Measurements from ENCODE around the gene POR. TPM values are rescaled to one million over a fixed set of nuclear protein-coding genes. Genes with fewer than 3 reads are reported as not detected.

The POR gene
- total RNA-seq, 1 donor from 2014 or later, result 59.0 TPM

- no peak for DNase-seq
Observed at GRCh38 chr7:75979759-75980429, 64.9 kb downstream of the POR start.

GRCh38 chr7:75980430-75981202 is 65.7 kb downstream of the POR start:
- DNase-seq, result no peak

DNA sequence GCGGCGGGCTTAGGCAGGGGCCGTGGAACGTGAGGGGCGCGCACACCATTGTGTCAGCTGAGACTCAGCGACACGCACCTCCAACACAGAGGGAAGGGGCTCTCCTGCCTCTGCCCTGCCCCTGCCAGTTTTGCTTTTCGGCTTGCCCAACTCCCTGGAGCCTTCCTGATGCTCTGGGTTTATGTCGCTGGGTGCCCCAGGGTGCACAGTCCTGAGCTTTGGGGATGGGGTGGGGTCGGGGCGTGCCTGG is 66.2 kb downstream of the POR start:
- DNase-seq, result no peak

DNA sequence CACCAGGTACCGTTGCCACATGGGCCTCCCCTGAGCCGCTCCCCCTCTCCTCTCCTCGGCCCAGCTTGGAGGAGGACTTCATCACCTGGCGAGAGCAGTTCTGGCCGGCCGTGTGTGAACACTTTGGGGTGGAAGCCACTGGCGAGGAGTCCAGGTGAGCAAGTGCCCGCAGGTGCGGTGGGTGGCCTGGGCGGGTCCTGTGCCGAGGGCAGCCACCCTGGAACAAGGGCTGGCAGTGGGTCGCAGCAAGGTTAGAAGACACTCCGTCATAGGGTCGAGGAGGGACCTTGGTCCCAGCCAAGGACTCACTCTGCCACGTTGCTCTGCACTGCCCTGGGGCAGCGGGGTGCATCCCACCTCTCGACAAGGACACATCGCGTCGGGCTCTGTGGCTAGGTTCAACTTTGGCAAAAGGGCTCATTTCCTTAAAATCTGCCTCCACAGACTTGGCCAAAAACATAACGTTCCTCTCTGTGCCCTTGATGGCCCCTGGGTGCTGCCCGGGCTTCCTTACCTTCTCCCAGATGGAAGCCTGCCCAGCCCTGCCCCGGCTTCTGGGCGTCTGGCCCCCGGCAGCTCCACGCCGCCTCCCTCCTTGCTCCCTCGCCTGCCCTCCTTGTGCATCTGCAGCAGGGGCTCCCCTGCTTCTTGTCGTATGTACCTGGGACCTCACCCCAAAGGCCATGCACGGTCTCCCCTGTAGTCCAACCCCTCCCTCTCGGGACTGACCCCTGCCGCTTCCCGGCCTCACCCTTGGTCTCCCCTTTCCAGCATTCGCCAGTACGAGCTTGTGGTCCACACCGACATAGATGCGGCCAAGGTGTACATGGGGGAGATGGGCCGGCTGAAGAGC is 66.7 kb downstream of the POR start:
- no peak for DNase-seq

GRCh38 chr7:75982306-75983064 is 67.5 kb downstream of the POR start:
- no peak for DNase-seq

DNA sequence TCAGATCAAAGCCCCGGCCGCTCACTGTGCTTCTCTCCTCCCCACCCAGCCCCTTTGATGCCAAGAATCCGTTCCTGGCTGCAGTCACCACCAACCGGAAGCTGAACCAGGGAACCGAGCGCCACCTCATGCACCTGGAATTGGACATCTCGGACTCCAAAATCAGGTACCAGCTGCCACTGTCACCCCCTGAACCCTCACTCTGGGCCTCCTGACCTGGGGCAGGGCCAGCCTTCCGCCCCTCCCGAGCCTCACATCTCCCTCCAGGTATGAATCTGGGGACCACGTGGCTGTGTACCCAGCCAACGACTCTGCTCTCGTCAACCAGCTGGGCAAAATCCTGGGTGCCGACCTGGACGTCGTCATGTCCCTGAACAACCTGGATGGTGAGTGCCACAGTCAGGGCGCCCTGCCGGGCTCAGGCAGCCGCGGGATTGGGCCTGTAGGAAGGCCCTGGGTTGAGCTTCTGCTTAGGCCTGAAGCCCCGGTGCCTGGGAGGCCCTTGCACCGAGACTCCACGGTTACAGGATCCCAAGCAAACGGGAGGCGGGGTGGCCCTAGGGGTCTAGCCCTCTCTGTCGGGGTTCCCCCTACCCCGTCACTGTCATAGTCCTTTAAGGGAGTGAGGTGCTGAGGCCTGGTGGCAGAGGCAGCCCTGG is 68.6 kb downstream of the POR start:
- DNase-seq, result no peak

DNA sequence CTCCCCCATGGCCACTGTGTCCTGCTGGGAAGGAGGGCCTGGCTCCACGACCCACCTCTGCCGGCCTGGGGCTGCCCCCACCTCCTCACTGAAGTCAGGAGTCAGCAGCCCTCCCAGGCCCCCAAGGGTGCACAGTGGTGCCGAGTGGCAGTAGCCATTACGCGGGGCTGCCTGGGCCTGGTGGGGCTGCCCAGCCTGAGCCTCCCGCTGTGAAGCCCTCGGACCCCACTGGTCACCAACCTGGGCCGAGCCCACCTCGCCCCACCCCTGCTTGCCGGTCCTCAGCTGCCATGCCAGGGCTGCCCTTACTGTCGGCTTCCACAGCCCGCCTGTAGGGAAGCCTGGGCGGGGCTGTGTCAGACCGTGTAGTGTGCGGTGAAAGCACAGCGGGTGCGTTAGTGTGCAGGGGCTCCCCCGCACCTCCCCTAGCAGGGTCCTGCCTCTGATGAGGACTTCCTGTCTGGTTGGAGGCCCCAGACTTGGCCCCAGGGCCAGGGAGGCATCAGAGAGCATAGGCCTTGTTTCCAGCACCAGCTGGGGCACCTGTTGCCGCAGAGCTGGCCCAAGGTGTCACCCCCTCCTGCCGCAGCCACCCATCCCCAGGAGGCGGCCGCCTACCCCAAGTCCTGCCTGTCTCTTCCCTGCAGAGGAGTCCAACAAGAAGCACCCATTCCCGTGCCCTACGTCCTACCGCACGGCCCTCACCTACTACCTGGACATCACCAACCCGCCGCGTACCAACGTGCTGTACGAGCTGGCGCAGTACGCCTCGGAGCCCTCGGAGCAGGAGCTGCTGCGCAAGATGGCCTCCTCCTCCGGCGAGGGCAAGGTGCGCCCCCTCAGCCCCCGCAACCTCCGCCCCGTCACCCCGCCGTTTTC is 69.4 kb downstream of the POR start:
- DNase-seq, result no peak

DNA sequence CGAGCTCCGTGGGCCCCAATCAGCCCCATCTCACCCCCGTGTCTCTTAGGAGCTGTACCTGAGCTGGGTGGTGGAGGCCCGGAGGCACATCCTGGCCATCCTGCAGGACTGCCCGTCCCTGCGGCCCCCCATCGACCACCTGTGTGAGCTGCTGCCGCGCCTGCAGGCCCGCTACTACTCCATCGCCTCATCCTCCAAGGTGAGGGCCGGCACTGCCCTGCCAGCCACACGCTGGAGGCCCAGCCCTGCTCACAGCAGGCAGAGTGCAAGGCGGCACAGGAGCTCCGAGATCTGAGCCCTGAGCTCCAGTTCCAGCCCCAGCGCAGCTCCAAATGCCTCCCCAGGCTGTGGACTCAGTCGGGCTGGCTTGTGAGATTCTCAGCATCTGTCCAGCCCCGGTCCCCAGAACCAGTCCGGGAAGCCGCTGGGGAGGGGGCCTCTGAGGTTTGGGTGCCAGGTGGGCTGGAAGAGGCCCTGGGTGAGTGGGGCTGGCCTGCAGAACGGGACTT is 70.1 kb downstream of the POR start:
- no peak for DNase-seq

DNA sequence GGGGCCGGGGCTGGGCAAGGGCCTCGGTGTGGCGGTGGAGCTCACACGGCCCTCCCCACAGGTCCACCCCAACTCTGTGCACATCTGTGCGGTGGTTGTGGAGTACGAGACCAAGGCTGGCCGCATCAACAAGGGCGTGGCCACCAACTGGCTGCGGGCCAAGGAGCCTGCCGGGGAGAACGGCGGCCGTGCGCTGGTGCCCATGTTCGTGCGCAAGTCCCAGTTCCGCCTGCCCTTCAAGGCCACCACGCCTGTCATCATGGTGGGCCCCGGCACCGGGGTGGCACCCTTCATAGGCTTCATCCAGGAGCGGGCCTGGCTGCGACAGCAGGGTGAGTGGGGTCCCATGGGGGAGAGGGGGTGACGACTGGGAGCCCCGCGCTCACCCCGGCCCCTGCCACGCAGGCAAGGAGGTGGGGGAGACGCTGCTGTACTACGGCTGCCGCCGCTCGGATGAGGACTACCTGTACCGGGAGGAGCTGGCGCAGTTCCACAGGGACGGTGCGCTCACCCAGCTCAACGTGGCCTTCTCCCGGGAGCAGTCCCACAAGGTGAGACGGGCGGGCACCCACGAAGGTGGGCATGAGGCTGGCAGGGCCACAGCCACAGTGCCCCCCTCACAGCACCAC is 70.7 kb downstream of the POR start:
- no peak for DNase-seq

- no peak for DNase-seq
Observed at GRCh38 chr7:75986147-75986781, 71.3 kb downstream of the POR start.

- no peak for DNase-seq
Observed at GRCh38 chr7:75987026-75987804, 72.3 kb downstream of the POR start.

DNA sequence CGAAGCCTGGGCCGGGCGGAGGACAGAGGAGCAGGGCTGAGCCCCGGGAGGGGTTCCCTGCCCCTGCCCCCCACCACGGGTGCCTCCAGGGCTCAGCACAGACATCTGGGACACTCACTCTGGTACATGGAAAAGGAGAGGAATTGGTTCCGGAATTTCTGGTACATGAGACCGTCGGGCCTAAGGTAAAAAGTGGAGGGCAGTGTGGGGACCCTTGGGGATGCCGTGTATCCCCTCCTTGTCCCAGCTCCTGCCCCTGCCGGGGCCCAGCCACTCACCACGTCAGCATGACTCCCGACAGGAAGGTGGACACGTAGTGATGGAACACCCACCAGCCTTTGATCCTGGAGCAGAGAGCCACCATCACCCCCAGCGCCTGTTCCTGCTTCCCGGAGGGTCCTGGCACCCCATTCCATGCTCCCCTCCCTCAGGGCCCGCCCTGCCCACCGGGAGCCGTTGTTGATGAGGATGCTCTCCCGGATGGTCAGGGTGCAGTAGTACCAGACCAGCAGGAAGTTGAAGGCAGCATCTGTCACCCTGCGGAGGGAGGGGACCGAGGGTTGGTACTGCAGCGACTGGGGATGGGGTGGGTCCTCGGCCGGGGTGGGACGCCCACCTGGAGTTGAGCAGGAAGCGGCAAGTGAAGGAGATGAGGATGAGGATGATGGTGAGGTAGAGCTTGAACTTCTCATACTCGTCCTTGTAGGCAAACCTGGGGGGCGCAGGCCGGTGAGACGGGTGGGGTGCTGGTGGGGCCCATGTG is 73.0 kb downstream of the POR start:
- DNase-seq, result no peak

DNA sequence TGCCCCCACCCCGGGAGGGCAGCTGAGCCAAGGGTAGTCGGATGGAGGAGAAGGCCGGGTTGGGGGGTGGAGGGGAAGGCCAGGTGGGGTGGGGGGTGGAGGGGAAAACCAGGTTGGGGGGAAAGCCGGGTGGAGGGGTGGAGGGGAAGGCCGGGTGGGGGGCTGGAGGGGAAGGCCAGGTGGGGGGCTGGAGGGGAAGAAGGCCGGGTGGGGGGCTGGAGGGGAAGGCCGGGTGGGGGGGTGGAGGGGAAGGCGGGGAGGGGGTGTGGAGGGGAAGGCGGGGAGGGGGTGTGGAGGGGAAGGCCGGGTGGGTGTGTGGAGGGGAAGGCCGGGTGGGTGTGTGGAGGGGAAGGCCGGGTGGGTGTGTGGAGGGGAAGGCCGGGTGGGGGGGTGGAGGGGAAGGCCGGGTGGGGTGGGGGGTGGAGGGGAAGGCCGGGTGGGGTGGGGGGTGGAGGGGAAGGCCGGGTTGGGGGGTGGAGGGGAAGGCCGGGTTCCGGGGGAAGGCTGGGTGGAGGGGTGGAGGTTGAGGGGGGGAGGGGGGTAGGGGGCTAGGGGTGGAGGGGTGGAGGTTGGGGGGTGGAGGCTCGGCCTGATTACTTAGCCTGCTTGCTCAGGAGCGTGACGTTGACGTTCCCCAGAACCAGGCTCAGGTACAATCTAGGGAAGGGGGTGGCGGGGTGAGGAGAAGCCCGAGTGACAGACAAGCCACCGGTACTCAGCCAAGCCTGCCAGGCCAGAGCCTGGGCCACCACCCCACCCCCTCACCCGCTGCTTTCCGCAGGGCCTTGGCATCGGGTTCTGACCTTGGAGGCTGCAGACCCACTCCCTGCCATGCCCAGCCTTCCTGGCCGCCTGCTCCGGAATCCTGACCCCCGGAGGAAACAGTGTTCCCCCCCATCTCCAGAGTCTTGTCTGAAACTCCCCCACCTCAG is 73.9 kb downstream of the POR start:
- no peak for DNase-seq

DNA sequence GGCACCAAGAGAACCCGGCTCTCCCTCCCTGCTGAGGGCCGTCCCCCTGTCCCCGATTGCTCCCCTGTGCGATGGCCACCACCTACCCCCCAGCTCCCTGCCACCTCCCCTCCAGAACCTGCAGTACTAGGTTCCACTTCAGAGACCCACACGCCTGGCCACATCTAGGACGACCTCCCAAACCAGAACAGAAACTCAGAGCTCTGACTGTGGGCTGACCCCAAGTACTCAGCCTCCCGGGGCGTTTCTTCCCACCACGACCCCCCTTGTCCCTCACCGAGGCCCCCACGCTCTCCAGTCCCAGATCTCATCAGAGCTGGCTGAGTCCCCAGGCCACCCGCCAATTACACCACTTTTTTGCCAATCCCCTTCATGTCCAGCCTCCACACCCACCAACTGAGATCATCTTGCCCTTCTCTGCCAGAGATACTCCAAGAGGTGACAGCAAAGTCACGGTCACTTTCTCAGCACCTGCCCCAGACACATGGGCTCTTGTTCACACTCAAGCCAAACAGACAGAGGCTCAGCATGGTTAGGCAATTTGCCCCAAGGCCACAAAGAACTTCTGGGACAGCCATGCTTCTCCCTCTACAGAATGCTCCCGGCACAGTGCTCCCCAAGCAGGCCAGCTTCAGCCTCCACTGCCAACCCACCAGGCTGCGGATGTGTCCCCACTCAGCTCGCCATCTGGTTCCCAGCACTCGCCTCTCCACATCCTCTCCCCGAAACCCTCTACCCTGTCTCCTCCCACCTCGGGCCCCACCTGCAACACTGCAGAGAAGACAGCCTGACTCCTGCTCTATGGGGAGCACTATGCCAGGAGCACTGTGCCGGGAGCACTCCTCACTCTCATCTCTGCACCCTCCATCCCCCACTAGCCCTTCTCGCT is 74.8 kb downstream of the POR start:
- DNase-seq, result no peak

DNA sequence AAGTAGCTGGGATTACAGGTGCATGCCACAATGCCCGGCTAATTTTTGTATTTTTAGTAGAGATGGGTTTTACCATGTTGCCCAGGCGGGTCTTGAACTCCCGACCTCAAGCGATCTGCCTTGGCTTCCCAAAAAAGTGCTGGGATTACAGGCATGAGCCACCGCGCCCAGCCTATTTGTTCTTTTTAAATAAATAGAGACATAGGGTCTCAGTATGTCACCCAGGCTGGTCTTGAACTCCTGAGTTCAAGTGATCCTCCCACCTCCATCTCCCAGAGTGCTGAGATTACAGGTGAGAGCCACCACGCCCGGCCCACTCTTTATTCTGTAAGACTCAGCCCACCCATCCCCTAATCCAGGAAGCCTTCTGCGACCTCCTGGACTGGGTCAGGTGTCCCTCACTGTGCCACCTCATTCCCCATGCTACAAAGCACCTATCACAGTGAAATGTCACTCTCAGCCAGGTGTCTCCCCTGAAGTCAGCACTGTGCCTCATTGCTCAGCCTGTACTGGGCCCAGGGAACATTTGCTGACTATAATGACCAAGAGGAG is 76.7 kb downstream of the POR start:
- no peak for DNase-seq

Measured in occipital lobe (tissue), 2 donors.